Trophoblast cell (in vitro differentiated cells and primary cell): ENCODE results near the gene OPA3.

Experiments
- DNase-seq, 2 donors: peaks; one replicate each; pipeline ENCODE4 v3.0.0-alpha.2; 2016
- H2AFZ ChIP-seq: 2 replicates; pipeline ENCODE4 v1.6.1; 2013; ENCODE audit warnings: low read length, moderate library complexity, mild to moderate bottlenecking; ENCODE audit not compliant: insufficient read depth, poor library complexity
- H2AK5ac ChIP-seq: 2 replicates; pipeline ENCODE4 v1.6.1; 2013; ENCODE audit warnings: mild to moderate bottlenecking, low read length
- H2BK120ac ChIP-seq: 2 replicates; pipeline ENCODE4 v1.6.1; 2013; ENCODE audit warnings: low read length, mild to moderate bottlenecking, moderate library complexity; ENCODE audit not compliant: insufficient read depth, poor library complexity
- H2BK12ac ChIP-seq: 2 replicates; pipeline ENCODE4 v1.6.1; 2013; ENCODE audit warnings: mild to moderate bottlenecking, low read length, moderate library complexity
- H2BK5ac ChIP-seq: 2 replicates; pipeline ENCODE4 v1.6.1; 2013; ENCODE audit warnings: low read length, low read depth, moderate library complexity, mild to moderate bottlenecking; ENCODE audit not compliant: poor library complexity
- H3K14ac ChIP-seq: 2 replicates; pipeline ENCODE4 v1.6.1; 2013; ENCODE audit warnings: mild to moderate bottlenecking, low read length
- H3K18ac ChIP-seq: 2 replicates; pipeline ENCODE4 v1.6.1; 2013; ENCODE audit warnings: mild to moderate bottlenecking, low read length
- H3K23ac ChIP-seq: 2 replicates; pipeline ENCODE4 v1.6.1; 2013; ENCODE audit warnings: low read length
- H3K27ac ChIP-seq: 2 replicates; pipeline ENCODE4 v1.5.1; 2013; ENCODE audit warnings: low read depth, mild to moderate bottlenecking, inconsistent platforms, low read length, moderate library complexity
- H3K27me3 ChIP-seq: 2 replicates; pipeline ENCODE4 v1.6.1; 2013; ENCODE audit warnings: inconsistent platforms, mild to moderate bottlenecking, low read length, moderate library complexity; ENCODE audit not compliant: insufficient read depth
- H3K36me3 ChIP-seq, 2 experiments: 1 replicate in 1 of 2; 2 replicates in 1 of 2; pipeline ENCODE4 v1.6.1; 2013; ENCODE audit warnings: low read length in 2 of 2, mild to moderate bottlenecking in 2 of 2, moderate library complexity in 1 of 2; ENCODE audit not compliant: insufficient read depth in 2 of 2, control insufficient read depth in 1 of 2
- H3K4ac ChIP-seq: 2 replicates; pipeline ENCODE4 v1.6.1; 2013; ENCODE audit warnings: low read depth, mild to moderate bottlenecking, low read length, moderate library complexity
- H3K4me1 ChIP-seq, 2 experiments: 1 replicate in 1 of 2; 2 replicates in 1 of 2; pipeline ENCODE4 v1.6.1; 2013; ENCODE audit warnings: low read length in 2 of 2, mild to moderate bottlenecking in 2 of 2, moderate library complexity in 1 of 2; ENCODE audit not compliant: insufficient read depth in 2 of 2, control insufficient read depth in 1 of 2
- H3K4me2 ChIP-seq: 2 replicates; pipeline ENCODE4 v1.6.1; 2013; ENCODE audit warnings: inconsistent platforms, mild to moderate bottlenecking, low read length, moderate library complexity
- H3K4me3 ChIP-seq: 2 replicates; pipeline ENCODE4 v1.5.1; 2013; ENCODE audit warnings: mild to moderate bottlenecking, low read depth, low read length, inconsistent platforms
- H3K79me1 ChIP-seq: one replicate; pipeline ENCODE4 v1.6.1; 2013; ENCODE audit warnings: low read length
- H3K79me2 ChIP-seq: 2 replicates; pipeline ENCODE4 v1.6.1; 2013; ENCODE audit warnings: low read length, mild to moderate bottlenecking; ENCODE audit not compliant: control insufficient read depth, insufficient read depth, poor library complexity
- H3K9ac ChIP-seq: 2 replicates; pipeline ENCODE4 v1.6.1; 2013; ENCODE audit warnings: mild to moderate bottlenecking, low read length
- H3K9me3 ChIP-seq: 2 replicates; pipeline ENCODE4 v1.6.1; 2013; ENCODE audit warnings: low read depth, mild to moderate bottlenecking, control low read depth, inconsistent platforms, low read length; ENCODE audit not compliant: insufficient read depth
- H4K12ac ChIP-seq: 2 replicates; pipeline ENCODE4 v1.6.1; 2013; ENCODE audit warnings: low read depth, mild to moderate bottlenecking, low read length, moderate library complexity
- H4K8ac ChIP-seq: 2 replicates; pipeline ENCODE4 v1.6.1; 2013; ENCODE audit warnings: low read depth, mild to moderate bottlenecking, low read length, moderate library complexity
- H4K91ac ChIP-seq: one replicate; pipeline ENCODE4 v1.6.1; 2013; ENCODE audit warnings: low read depth, mild to moderate bottlenecking, low read length, moderate library complexity
- WGBS: extraction: QIAGEN DNeasy Blood & Tissue Kit; methylation state at CpG from one replicate; pipeline ENCODE4 v1.1.7; 2013; ENCODE audit warnings: missing lambda C conversion rate; ENCODE audit not compliant: insufficient read length, insufficient coverage; ENCODE audit errors: extremely low coverage; 5-methylcytosine and 5-hydroxymethylcytosine counted together

Gene OPA3

DNA sequence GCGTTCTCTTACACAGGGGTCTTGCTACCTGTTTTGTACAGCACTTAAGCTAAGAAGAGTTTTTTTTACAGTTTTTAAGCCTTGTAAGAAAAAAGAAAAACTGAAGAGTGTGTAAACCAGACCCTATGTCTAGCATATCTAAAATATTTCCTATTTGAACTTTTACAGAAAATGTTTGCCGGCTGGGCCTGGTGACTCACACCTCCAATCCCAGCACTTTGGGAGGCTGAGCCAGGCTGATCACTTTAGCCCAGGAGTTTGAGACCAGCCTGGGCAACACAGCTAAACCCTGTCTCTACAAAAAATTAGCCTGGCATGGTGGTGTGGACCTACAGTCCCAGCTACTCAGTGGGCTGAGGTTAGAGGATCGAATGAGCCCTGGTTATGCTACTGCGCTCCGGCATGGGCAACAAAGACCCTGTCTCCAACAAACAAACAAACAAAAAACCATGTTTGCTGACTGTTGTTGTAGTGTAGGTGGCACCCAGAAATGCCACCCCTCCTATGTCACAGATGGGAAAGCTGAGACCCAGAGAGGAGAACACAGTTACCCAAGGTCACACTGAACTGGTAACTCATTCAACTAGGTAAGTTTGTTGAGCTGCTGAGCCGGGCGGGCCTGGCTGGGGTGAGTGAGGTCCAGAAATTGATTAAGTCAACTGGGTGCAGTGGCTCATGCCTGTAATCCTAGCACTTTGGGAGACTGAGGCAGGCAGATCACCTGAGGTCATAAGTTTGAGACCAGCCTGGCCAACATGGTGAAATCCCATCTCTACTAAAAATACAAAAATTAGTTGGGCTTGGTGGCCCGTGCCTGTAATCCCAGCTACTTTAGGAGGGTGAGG is 79.2 kb downstream of the OPA3 start:
- Histone ChIP-seq H2BK12ac (peak overlapping the region; percentile 6), H2BK120ac (peak overlapping the region; percentile 12), H3K79me1 (peaks cover 30% of the 10 kb centered on the region), H3K4me2 (no peak overlapping the region), H3K23ac (no peak overlapping the region), H2AK5ac (peak overlapping the region; percentile 27), H2BK5ac (peak overlapping the region; percentile 0), H3K27ac (peak overlapping the region; percentile 23), H3K79me2 (peaks cover 28% of the 10 kb centered on the region), H3K9ac (no peak overlapping the region), H3K14ac (no peak overlapping the region), H2AFZ (no peak overlapping the region), H3K18ac (no peak overlapping the region), H3K36me3 (peaks cover 4 to 5% of the 10 kb centered on the region in 2 experiments), H4K8ac (no peak overlapping the region), H3K4me3 (no peak overlapping the region), H3K9me3 (no peaks in the 10 kb centered on the region), H3K4me1 (peaks cover 12 to 13% of the 10 kb centered on the region in 2 experiments), H4K12ac (no peak overlapping the region), H4K91ac (peak overlapping the region; percentile 23), H3K27me3 (no peaks in the 10 kb centered on the region), H3K4ac (no peak overlapping the region)
- WGBS: no CpG with 5 or more reads among the region's 8 CpGs
- DNase-seq: peak; percentile 58 to 72

DNA sequence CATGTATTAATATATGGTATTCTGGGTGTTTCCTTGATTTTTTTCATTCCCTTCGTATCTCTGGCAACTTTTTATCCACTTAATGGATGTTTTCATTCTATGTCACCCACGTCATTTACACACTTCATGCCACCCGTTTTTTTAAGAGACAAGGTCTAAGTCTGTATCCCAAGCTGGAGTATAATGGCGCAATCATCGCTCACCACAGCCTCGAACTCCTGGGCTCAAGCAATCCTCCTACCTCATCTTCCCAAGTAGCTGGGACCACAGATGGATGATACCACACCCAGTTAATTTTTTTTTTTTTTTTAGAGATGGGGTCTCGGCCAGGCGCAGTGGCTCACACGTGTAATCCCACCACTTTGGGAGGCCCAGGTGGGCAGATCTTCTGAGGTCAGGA is 80.7 kb downstream of the OPA3 start:
- Histone ChIP-seq H3K23ac (no peak overlapping the region), H3K9ac (no peak overlapping the region), H3K4me3 (no peak overlapping the region), H3K9me3 (peaks cover 4% of the 10 kb centered on the region), H3K14ac (no peak overlapping the region), H3K4me1 (peaks cover 13 to 15% of the 10 kb centered on the region in 2 experiments), H3K4me2 (no peak overlapping the region), H3K36me3 (no peaks in the 10 kb centered on the region), H4K12ac (no peak overlapping the region), H2AFZ (no peak overlapping the region), H3K79me2 (peaks cover 17% of the 10 kb centered on the region), H3K27me3 (peaks cover 8% of the 10 kb centered on the region), H3K18ac (no peak overlapping the region), H2BK12ac (no peak overlapping the region), H2BK5ac (no peak overlapping the region), H3K79me1 (peaks cover 24% of the 10 kb centered on the region), H3K4ac (no peak overlapping the region), H2BK120ac (no peak overlapping the region), H4K8ac (no peak overlapping the region), H3K27ac (no peak overlapping the region), H2AK5ac (no peak overlapping the region), H4K91ac (no peak overlapping the region)
- WGBS: no CpG with 5 or more reads among the region's 9 CpGs
- DNase-seq: no peak

DNA sequence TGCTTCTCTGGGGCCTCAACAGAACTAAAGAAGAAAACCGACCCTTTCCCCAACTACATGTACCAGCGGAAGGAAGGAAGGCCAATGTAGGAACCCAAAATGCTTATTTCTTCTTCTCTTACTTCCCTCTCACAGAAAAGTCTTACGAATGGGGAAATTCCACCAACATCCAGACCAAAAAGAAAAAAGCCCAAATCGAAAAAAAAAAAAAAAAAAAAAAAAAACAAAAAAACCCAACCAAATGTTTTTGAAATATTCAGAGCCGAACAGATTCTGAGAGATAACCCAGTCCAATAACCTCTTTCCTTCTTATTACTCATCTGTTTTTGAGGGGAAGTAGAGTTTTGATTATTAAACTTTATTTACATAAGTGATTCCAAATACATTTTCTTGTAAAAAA is 82.5 kb downstream of the OPA3 start:
- Histone ChIP-seq H3K4me3 (no peak overlapping the region), H3K79me1 (peaks cover 10% of the 10 kb centered on the region), H3K27ac (no peak overlapping the region), H3K79me2 (peaks cover 2% of the 10 kb centered on the region), H3K36me3 (no peaks in the 10 kb centered on the region), H2BK120ac (no peak overlapping the region), H2AFZ (no peak overlapping the region), H4K91ac (no peak overlapping the region), H4K8ac (no peak overlapping the region), H3K9ac (no peak overlapping the region), H3K4ac (no peak overlapping the region), H3K4me2 (no peak overlapping the region), H3K9me3 (peaks cover 7% of the 10 kb centered on the region), H4K12ac (no peak overlapping the region), H2AK5ac (no peak overlapping the region), H3K14ac (no peak overlapping the region), H3K27me3 (peaks cover 20% of the 10 kb centered on the region), H3K23ac (no peak overlapping the region), H2BK5ac (no peak overlapping the region), H3K4me1 (peaks cover 22 to 25% of the 10 kb centered on the region in 2 experiments), H2BK12ac (no peak overlapping the region), H3K18ac (no peak overlapping the region)
- WGBS: no CpG with 5 or more reads among the region's 5 CpGs
- DNase-seq: peak in 1 of 2 donors; percentile 31

DNA sequence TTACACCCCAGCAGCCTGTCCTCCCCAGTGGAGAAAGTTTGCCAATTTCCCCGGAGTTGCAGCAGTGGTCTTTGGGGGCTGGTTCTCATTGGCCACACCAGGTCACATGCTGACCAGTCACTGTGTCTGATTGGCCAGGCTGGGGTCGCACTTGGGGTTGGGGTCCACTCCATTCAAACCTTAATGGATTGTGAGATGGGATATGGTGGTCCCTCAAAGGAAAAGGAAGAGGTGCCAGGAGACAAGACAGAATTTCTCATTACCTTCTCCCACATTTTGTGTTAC is 82.9 kb downstream of the OPA3 start:
- peaks cover 22 to 25% of the 10 kb centered on the region in 2 experiments for H3K4me1 ChIP-seq
- H3K36me3 ChIP-seq: no peaks in the 10 kb centered on the region
- no peak overlapping the region for H3K23ac ChIP-seq
- H3K4me3 ChIP-seq: no peak overlapping the region
- H2AK5ac ChIP-seq: no peak overlapping the region
- H2BK5ac ChIP-seq: no peak overlapping the region
- H2BK12ac ChIP-seq: no peak overlapping the region
- no peak overlapping the region for H3K14ac ChIP-seq
- H4K91ac ChIP-seq: no peak overlapping the region
- H2AFZ ChIP-seq: no peak overlapping the region
- no peak overlapping the region for H4K12ac ChIP-seq
- peaks cover 20% of the 10 kb centered on the region for H3K27me3 ChIP-seq
- DNase-seq: no peak
- H3K79me2 ChIP-seq: no peaks in the 10 kb centered on the region
- H3K4me2 ChIP-seq: no peak overlapping the region
- no CpG with 5 or more reads among the region's 2 CpGs for WGBS
- peaks cover 8% of the 10 kb centered on the region for H3K79me1 ChIP-seq
- H3K9me3 ChIP-seq: peaks cover 7% of the 10 kb centered on the region
- no peak overlapping the region for H4K8ac ChIP-seq
- H3K27ac ChIP-seq: no peak overlapping the region
- H3K4ac ChIP-seq: no peak overlapping the region
- no peak overlapping the region for H2BK120ac ChIP-seq
- H3K18ac ChIP-seq: no peak overlapping the region
- H3K9ac ChIP-seq: no peak overlapping the region
